Measurements from ENCODE around the gene CFAP65.

DNA sequence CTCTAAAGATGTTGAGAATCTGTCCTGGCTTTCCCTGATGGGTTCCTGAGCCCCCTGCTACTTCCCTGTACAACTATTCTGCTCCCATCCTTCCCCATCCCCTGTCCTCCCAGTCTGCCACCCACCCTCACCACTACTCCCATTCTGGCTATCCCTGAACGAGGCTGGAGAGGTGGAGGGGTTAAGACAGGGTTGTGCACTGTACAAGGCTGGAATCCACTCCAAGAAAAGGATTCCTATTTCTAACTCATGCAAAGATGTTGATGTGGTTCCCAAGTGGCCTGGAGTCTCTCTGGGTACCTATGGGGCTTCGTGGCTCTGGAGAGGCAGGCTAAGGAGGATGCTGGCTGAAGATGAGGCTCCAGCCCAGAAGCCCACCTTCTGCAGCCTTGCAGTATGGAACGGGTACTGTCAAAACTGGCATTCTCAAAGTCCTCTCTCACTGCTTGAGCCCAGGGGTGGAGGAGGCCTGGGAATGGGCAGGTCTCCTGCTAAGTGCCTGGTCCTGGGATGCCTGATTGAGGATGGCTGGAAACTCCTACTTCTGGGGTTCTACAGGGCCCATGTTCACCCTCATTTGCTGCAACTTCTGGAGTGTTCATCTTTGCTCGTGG is 55.1 kb downstream of the CFAP65 start:
- no peak for TF ChIP-seq POLR2A (IDR thresholded peaks at IDR 0.05; ENCODE audit: low read depth, low read length)
- no peak for TF ChIP-seq TAF1 (IDR thresholded peaks at IDR 0.05; ENCODE audit: low read depth, low read length)
- TF ChIP-seq SPI1 (IDR thresholded peaks at IDR 0.05; ENCODE audit: low read depth, low read length): no peak
- TF ChIP-seq POLR2AphosphoS5 (IDR thresholded peaks at IDR 0.05; ENCODE audit: low read depth, low read length): no peak
- no peak for TF ChIP-seq PAX5 (IDR thresholded peaks at IDR 0.05; ENCODE audit: insufficient read depth, low read length, severe bottlenecking)
- TF ChIP-seq POU2F2 (IDR thresholded peaks at IDR 0.05; ENCODE audit: low read depth, low read length): no peak
